Right kidney (tissue), 1 donor: Measurements from ENCODE around the gene NOTUM.
"Not testable (repeated sequence)": the region's sequence is repeated elsewhere in the genome, so short reads cannot be mapped to it uniquely, and the experiment has no call there.

Experiments used
- DNase-seq: peaks from one replicate; pipeline ENCODE4 v3.0.0-alpha.2; 2016

NOTUM gene

DNA sequence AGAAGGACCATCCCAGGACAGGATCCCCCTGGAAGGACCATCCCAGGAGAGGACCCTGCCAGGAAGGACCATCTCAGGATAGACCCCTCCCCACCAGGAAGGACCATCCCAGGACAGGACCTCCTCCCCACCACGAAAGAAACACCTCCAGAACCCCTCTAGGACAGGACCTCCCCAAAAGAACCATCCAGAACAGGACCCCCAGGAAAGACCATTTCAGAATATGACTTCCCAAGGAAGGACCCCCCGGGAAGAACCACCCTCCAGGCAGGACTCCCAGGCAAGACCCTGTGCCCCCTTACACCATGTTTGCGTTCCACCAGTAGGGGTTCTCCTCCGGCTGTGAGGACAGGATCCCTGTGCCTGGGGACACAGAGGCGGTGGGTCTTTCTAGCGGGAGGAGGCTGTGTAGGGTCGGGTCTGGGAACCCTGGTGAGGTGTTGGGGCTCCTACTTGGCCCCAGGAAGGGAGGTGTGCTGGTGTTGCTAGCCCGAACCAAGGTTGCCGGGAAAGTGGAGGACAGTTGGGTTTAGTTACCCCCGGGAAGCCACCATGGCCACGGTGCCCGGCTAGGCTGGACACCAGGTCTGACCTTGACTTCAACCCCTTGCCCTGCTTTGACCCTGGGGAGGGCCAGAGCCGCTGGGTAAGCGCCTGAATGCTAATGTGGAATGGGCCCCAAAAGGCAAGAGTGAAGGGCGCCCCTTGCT lies 2.2 kb downstream of the NOTUM start:
- DNase-seq = no peak

GRCh38 chr17:81957691-81958432 lies 3.1 kb downstream of the NOTUM start:
- no peak for DNase-seq

- DNase-seq = no peak
These were observed 4.1 kb downstream of the NOTUM start for GRCh38 chr17:81956607-81957589.

DNA sequence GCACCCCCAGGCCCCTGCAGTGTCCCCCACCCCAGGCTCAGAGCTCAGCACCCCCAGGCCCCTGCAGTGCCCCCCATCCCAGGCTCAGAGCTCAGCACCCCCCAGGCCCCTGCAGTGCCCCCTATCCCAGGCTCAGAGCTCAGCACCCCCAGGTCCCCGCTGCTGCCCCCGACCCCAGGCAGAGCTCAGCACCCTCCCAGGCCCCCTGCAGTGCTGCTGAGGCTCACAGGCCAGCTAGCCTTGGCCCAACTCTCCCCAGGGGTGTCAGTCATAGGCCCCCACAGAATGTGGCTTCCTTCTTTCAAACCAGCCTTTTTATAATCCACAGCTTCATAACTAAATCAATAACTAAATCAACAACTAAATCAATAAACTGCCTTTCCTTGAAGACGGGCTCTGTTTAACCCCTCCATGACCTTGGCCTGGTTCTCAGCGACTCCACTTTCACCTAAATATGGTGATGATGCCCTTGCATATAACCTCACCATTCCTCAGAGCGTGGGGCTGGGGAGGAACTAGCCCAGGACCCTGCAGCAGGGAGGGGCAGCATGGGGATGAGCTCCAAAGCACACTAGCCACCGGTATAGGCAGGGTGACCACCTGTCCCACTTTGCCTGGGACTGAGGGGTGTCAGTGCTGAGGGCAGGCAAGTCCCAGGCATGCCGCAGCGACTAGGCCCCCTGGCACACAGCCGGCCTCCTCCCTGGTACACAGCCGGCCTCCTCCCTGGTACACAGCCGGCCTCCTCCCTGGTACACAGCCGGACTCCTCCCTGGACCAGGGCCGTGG lies 5.0 kb downstream of the NOTUM start:
- DNase-seq = no peak

DNA sequence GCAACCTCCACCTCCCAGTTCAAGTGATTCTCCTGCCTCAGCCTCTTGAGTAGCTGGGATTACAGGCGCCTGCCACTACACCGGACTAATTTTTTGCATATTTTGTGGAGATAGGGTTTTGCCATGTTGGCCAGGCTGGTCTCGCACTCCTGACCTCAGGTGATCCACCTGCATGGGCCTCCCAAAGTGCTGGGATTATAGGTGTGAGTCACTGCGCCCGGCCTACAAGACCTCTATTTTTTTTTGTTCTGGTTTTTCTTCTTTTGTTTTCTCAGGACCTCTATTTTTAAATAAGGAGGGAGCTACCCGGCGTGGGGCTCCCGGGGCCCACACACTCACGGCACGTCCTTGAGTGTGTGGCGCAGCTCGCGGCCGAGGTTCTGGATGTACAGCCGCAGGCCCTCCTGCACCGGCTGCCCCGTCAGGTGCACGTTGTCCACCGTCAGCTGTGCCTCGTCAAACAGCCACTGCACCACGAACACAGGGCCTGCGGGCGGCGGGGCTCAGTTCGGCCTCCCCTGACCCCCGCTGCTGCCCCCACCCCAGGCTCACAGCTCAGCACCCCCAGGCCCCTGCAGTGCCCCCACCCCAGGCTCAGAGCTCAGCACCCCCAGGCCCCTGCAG lies 5.8 kb downstream of the NOTUM start:
- no peak for DNase-seq

- DNase-seq = no peak
These were observed 6.6 kb downstream of the NOTUM start for GRCh38 chr17:81954131-81955057.

DNA sequence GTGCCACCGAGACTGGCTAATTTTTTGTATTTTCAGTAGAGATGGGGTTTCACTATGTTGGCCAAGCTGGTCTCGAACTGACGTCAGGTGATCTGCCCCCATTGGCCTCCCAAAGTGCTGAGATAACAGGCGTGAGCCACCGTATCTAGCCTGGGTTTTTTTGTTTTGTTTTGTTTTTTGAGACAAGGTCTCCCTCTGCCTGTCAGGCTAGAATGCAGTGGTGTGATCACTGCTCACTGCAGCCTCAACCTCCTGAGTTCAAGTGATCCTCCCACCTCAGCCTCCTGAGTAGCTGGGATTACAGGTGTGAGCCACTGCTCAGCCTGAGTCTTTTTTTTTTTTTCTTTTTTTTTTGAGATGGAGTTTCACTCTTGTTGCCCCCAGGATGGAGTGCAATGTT lies 7.5 kb downstream of the NOTUM start:
- DNase-seq = not testable (repeated sequence)

DNA sequence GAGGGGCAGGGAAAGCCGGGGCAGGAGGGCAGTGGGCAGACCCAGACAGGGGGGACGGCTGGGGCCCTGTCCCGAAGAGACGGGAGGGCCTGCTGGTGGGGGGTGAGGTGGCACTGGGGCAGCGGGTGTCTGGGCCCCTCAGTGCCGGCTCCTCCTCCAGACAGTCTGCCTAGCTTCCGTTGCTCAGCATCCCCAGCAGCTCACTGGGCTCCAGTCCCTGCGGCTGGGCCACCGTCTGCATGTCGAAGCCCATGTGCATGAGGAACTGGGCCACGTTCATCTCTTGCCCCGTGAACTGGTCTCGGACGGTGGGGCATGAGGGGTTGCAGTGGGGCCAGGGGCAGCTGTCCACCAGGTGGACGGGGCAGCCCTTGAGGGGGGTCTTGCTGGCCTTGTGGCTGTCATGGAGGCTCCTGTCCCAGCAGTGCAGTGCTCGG lies 8.2 kb downstream of the NOTUM start:
- DNase-seq = no peak

- DNase-seq = no peak
These were observed 9.0 kb downstream of the NOTUM start for GRCh38 chr17:81951785-81952684.

- no peak for DNase-seq
These were observed 10.5 kb downstream of the NOTUM start for GRCh38 chr17:81950501-81950900.

DNA sequence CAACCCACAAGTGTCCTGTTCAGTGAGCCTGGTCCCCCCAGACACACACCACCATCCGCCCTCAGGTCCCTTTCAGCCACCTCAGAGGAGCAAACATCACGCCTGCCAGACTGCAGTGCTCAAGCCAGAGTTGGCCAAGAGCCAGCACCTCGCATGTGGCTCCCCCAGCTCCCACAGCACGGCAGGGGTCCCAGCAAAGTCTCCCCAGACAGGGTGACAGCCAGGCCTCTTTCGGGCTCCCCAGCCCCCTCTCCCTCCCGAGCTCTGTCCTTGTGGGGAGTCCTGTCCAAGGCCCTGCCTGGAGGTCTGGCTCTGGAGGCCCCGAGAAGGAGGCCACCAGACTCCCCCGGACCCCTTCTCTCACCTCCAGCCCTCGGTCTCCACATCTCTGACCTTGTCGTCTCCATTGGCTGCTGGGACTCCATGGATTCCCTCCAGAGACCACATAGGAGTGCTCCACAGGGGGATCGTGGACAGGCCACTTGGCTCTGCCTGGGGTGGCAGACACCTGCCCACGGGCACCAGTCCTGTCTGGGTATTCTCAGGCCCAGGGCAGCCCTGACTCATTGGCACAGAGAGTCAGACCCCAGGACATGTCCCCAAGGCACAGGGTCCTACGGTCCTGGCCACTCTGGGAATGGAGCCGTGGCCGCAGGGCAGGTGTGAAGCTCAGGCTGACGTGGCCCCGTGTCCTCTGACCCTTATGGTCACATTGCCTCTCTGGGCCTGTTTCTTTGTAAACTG lies 12.2 kb downstream of the NOTUM start:
- no peak for DNase-seq

DNA sequence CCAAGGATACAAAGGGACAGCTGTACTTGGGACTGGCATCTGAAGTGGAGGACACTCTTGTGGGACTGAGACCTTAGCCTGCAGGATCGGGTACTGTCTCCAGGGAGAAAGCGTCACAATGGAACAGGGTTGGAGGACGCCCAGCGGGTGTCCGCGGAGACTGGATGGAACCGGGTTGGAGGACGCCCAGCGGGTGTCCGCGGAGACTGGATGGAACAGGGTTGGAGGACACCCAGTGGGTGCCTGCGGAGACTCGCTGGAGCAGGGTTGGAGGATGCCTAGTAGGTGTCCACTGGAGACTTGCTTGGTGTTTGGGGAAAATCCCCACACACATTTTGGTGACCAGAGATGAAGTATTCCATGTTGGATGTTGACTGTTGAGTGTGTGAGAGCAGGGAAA lies 13.8 kb downstream of the NOTUM start, which contains the start of gene MYADML2:
TSS of gene MYADML2 (minus strand) at position 45 of the 400 bp plus-strand sequence. CDS start 5,492 bp downstream, outside the sequence.
- no peak for DNase-seq

- no peak for DNase-seq
These were observed 16.1 kb downstream of the NOTUM start for GRCh38 chr17:81944858-81945257.

GRCh38 chr17:81942167-81942553 lies 18.8 kb downstream of the NOTUM start:
- no peak for DNase-seq

DNA sequence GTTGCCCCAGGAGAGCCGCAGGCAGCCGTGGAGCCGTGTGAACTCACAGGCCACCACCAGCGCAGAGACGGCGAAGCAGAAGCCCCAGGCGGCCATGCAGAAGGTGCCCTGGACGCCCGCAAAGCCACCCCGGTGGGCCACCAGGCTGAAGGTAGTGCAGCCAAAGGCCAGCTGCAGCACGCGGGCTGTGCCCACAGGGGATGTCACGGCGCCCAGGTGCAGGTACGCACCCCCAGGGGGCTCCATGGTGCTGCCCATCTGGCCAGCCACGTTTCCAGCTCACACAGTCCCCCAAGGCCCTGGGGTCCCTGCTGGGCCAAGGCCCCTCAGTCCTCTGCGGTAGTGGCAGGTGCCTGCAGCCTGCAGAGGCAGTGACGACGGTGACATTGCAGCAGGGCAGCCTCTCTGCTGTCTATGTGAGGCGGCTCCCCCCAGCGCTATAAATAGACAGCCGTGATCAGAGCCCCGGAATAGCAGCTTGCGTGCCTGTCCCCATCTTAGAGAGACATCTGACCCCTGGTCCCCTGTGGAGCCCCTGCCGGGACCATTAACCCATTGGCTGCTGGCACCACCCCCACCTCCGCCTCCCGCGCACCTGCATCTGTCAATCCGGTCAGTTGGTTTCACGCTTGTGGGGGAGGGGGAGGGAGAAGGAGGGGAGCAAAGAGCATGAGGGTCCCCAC lies 19.4 kb downstream of the NOTUM start:
- DNase-seq = no peak

- no peak for DNase-seq
These were observed 20.2 kb downstream of the NOTUM start for GRCh38 chr17:81940538-81941483.
